Psoas muscle (tissue), 8 donors: ENCODE data around the gene ZNF316. TPM values are rescaled to one million over a fixed set of nuclear protein-coding genes. Genes with fewer than 3 reads are reported as not detected.
"Not testable (repeated sequence)": the region's sequence is repeated elsewhere in the genome, so short reads cannot be mapped to it uniquely, and the experiment has no call there.

Experiments used
- ATAC-seq, 4 donors: fragments of 200-7000 bp; cut with Tn5 transposase; one replicate each; pipeline ENCODE4 v1.9.1; 2020; ENCODE audit warnings: moderate library complexity in 3 of 4, mild to moderate bottlenecking in 2 of 4
- DNase-seq, 2 donors: peaks; one replicate each; pipeline ENCODE4 v3.0.0-alpha.2; 2020
- H3K27ac ChIP-seq: fragments of 200-600 bp; one replicate; pipeline ENCODE4 v1.8.0; 2022
- H3K27me3 ChIP-seq, 3 donors: fragments of 200-600 bp in 1 of 3; one replicate each; pipeline versions ENCODE4 v1.6.1 to v1.8.0; 2013 to 2022; ENCODE audit warnings: low read length in 2 of 3, mild to moderate bottlenecking in 2 of 3, moderate library complexity in 1 of 3; ENCODE audit not compliant: insufficient read depth in 3 of 3
- H3K36me3 ChIP-seq, 2 donors: fragments of 200-600 bp in 1 of 2; one replicate each; pipeline versions ENCODE4 v1.6.1 to v1.8.0; 2013 to 2022; ENCODE audit warnings: low read depth in 1 of 2, mild to moderate bottlenecking in 1 of 2, moderate library complexity in 1 of 2; ENCODE audit not compliant: insufficient read depth in 1 of 2
- H3K4me1 ChIP-seq: fragments of 200-600 bp; one replicate; pipeline ENCODE4 v1.8.0; 2022
- H3K4me3 ChIP-seq: fragments of 200-600 bp; one replicate; pipeline ENCODE4 v1.8.0; 2022; ENCODE audit warnings: mild to moderate bottlenecking
- H3K9me3 ChIP-seq: fragments of 200-600 bp; one replicate; pipeline ENCODE4 v1.8.0; 2022
- WGBS, 3 donors: extraction: QIAGEN DNeasy Blood & Tissue Kit; methylation state at CpG; one replicate each; pipeline versions ENCODE4 v1.1.6 to v1.1.7; 2013; 5-methylcytosine and 5-hydroxymethylcytosine counted together
- intact Hi-C, 2 donors: fragments of 100-400 bp; cut with DNase I; formaldehyde crosslinking; loops; one replicate each; pipeline versions ENCODE4 v1.11.0 to v1.14.2; 2022
- polyA plus RNA-seq, 3 donors: library from polyadenylated mRNA; stranded (reverse); fragments of 200-250 nt; gene quantifications; one replicate each; pipeline ENCODE4 v1.2.3, GENCODE V29; 2013
- total RNA-seq, 4 donors: library from RNA; stranded (reverse); fragmentation: NEBNext Ultra II Directional in 2 of 4; extraction: Animal tissue kit (Norgen Biotek cat#: 25700) in 2 of 4; gene quantifications; one replicate each; pipeline versions ENCODE4 v1.2.1 to v1.2.4, GENCODE V29; 2021 to 2023
- TF ChIP-seq, protein P1 (sequence below): fragments of 200-600 bp; IDR thresholded peaks from one replicate; pipeline ENCODE4 v1.8.0; 2022; ENCODE audit warnings: antibody characterized with exemption
- donor health status: healthy with polysubstance abuse.
- donor health status: DM: no; HTN: no; CAD: no; lungs with moderate emphysema.
- donor health status: Bipolar disorder and iron deficiency.
- donor health status: healthy.
- donor health status: DM: yes; HTN: yes; CAD: no.
- donor health status: DM: no; HTN: no; CAD: no.
- donor health status: DM: no; HTN: no; CAD: no.
- donor health status: DM: yes; HTN: yes; CAD: no.

ZNF316 gene
- total and polyA plus RNA-seq, 7 donors: 9.4 to 21.7 (median 16.8) TPM

DNA sequence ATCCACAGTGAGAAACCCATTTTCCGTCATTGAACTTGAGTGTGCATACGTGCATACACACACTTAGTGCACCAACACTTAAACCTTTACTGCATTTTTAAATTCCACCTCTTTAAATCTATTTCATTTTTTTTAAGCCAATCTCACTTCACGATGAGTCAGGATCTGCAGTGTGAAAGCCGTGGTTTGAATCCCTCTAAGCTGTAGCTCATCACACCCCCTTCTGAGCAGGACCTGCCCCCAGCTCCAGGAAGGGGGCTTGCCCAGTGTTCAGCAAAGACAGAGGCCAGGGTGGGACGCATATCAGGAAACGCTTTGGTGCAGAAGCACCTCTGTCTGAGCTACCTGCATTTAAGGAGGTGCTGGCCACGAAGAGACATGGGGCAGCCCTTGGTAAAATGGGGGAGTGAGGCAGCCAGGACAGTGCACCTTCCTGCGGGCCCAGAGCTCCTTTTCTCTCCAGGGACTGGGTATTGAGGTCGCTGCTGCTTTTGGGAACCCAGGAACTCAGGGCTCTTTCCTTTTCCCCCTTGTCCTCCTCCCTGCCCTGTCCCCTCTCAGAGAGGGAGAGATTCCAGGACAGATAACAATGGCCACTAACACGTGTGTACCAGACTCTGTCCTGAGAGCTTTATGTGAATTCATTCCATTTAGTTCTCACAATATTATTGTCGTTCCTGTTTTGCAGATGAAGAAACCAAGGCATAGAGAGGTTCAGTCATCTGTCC, 21.7 kb downstream of the ZNF316 start:
- no peak for ATAC-seq
- 15 to 19% (median 16%) methylated on average over 11 of the region's 11 CpGs for WGBS, 3 donors
- Histone ChIP-seq H3K9me3 (no peaks in the 10 kb centered on the region), H3K36me3 (peaks cover 4 to 17% of the 10 kb centered on the region in 2 donors), H3K27me3 (peaks cover 0 to 8% (median 5%) of the 10 kb centered on the region in 3 donors), H3K27ac (no peak overlapping the region), H3K4me3 (no peak overlapping the region), H3K4me1 (no peaks in the 10 kb centered on the region)
- DNase-seq: no peak
- intact Hi-C loops: no loop called here
- TF ChIP-seq, protein P1, sequence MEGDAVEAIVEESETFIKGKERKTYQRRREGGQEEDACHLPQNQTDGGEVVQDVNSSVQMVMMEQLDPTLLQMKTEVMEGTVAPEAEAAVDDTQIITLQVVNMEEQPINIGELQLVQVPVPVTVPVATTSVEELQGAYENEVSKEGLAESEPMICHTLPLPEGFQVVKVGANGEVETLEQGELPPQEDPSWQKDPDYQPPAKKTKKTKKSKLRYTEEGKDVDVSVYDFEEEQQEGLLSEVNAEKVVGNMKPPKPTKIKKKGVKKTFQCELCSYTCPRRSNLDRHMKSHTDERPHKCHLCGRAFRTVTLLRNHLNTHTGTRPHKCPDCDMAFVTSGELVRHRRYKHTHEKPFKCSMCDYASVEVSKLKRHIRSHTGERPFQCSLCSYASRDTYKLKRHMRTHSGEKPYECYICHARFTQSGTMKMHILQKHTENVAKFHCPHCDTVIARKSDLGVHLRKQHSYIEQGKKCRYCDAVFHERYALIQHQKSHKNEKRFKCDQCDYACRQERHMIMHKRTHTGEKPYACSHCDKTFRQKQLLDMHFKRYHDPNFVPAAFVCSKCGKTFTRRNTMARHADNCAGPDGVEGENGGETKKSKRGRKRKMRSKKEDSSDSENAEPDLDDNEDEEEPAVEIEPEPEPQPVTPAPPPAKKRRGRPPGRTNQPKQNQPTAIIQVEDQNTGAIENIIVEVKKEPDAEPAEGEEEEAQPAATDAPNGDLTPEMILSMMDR: no peak

DNA sequence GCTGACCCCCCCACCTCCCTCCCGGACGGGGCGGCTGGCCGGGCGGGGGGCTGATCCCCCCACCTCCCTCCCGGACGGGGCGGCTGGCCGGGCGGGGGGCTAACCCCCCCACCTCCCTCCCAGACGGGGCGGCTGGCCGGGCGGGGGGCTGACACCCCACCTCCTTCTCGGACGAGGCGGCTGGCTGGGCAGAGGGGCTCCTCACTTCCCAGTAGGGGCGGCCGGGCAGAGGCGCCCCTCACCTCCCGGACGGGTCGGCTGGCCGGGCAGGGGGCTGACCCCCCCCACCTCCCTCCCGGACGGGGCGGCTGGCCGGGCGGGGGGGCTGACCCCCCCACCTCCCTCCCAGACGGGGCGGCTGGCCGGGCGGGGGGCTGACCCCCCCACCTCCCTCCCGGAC, 33.7 kb downstream of the ZNF316 start:
- peaks cover 54% of the 10 kb centered on the region for H3K9me3 ChIP-seq
- H3K4me1 ChIP-seq, H3K4me3 ChIP-seq, intact Hi-C loops, H3K27ac ChIP-seq, DNase-seq, H3K27me3 ChIP-seq, ATAC-seq, H3K36me3 ChIP-seq: not testable (repeated sequence)
- 91% methylated on average over 21 of the region's 34 CpGs; no CpG with 5 or more reads in 2 of the 3 donors for WGBS, 3 donors

DNA sequence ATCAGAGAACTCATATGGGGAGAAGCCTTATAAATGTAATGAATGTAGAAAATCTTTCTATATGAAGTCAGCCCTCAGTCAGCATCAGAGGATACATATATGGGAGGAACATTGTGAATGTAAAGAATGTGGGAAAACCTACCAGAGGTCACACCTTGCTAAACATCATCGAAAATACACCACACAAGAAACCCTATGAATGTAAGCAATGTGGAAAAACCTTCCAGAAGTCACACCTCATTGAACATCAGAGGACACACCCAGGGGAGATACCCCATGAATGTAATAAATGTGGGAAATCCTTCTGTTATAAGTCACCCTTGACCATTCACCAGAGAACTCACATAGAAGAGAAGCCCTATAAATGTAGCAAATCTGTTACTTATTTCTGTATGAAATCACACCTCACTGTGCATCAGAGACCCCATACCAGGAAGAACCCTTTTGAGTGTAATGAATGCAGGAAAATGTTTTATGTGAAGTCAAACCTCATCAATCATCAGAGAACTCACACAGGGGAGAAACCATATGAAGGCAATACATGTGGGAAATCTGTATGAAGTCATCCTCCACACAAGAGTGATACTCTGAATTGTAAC, 38.8 kb downstream of the ZNF316 start:
- intact Hi-C loops: no loop called here
- WGBS, 3 donors: 88 to 92% (median 90%) methylated on average over 1 of the region's 1 CpG
- no peak for DNase-seq
- no peak overlapping the region for H3K27ac ChIP-seq
- H3K36me3 ChIP-seq: no peaks in the 10 kb centered on the region
- TF ChIP-seq, protein P1: no peak
- ATAC-seq: no peak
- H3K27me3 ChIP-seq: no peaks in the 10 kb centered on the region
- H3K9me3 ChIP-seq: peaks cover 86% of the 10 kb centered on the region
- H3K4me1 ChIP-seq: no peaks in the 10 kb centered on the region
- H3K4me3 ChIP-seq: no peak overlapping the region

DNA sequence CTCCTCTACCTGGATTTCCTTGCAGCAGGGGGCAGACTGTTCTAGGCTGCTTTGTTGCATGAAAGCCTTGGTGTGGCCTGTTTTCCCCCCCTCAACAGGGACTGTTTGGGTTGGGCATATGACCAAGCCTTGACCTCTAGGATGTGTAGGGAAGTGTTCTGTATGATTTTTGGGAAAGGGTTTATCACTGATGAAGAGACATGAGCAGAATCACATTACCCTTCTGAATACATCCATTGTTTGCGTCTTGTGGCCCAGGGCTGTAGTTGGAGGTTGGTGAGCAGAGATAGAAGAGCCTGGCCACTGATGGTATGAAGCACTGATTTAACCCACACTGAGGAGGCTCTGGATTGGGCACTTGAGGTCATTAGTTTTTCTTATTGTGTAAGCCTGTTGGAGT, 43.0 kb downstream of the ZNF316 start:
- TF ChIP-seq, protein P1: no peak
- peaks cover 98% of the 10 kb centered on the region for H3K9me3 ChIP-seq
- WGBS, 3 donors: 95 to 97% (median 97%) methylated on average over 1 of the region's 1 CpG
- no peaks in the 10 kb centered on the region for H3K4me1 ChIP-seq
- no peak for DNase-seq
- intact Hi-C loops: no loop called here
- no peak for ATAC-seq
- no peak overlapping the region for H3K4me3 ChIP-seq
- no peaks in the 10 kb centered on the region for H3K36me3 ChIP-seq
- H3K27ac ChIP-seq: no peak overlapping the region
- H3K27me3 ChIP-seq: no peaks in the 10 kb centered on the region

DNA sequence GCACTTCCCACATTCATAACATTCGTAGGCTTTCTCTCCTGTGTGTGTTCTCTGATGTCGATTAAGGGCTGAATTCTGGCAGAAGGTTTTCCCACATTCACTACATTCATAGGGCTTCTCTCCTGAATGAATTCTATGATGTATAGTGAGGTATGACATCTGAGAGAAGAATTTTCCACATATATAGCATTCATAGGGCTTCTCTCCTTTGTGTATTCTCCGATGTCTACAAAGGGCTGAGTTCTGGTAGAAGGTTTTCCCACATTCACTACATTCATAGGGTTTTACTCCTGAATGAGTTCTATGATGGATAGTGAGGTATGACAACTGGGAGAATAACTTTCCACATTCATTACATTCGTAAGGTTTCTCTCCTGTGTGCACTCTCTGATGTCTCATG, 54.0 kb downstream of the ZNF316 start:
- H3K4me3 ChIP-seq: no peak overlapping the region
- DNase-seq (no peak), ATAC-seq (no peak)
- WGBS, 3 donors: 97 to 98% (median 97%) methylated on average over 4 of the region's 4 CpGs
- H3K27me3 ChIP-seq: no peaks in the 10 kb centered on the region
- intact Hi-C loops: no loop called here
- no peak overlapping the region for H3K27ac ChIP-seq
- H3K9me3 ChIP-seq: peaks cover 99% of the 10 kb centered on the region
- TF ChIP-seq, protein P1: no peak
- no peaks in the 10 kb centered on the region for H3K4me1 ChIP-seq
- H3K36me3 ChIP-seq: peaks cover 65 to 98% of the 10 kb centered on the region in 2 donors
